Right ventricle myocardium superior (tissue), 1 donor: ENCODE measurements around the gene CUL4A. TPM values are rescaled to one million over a fixed set of nuclear protein-coding genes. Genes with fewer than 3 reads are reported as not detected.
A peak's percentile ranks its signal among the peaks of the same experiment; 100 is the strongest.
"Not testable (repeated sequence)": the region's sequence is repeated elsewhere in the genome, so short reads cannot be mapped to it uniquely, and the experiment has no call there.

Source experiments
- ATAC-seq: fragments of 200-7000 bp; cut with Tn5 transposase; one replicate; pipeline ENCODE4 v1.9.1; 2020; ENCODE audit warnings: mild to moderate bottlenecking; ENCODE audit not compliant: poor library complexity
- DNase-seq: peaks from one replicate; pipeline ENCODE4 v3.0.0-alpha.2; 2020
- intact Hi-C: fragments of 100-400 bp; cut with DNase I; formaldehyde crosslinking; loops from one replicate; pipeline ENCODE4 v1.11.2; 2022
- microRNA-seq: library from miRNA; unstranded; fragments of <30 nt; microRNA quantifications from one replicate; pipeline ENCODE4 v1.2.0, GENCODE V29; 2020
- total RNA-seq: library from RNA; stranded (reverse); fragmentation: NEBNext Ultra II Directional; extraction: Animal tissue kit (Norgen Biotek cat#: 25700); gene quantifications from one replicate; pipeline ENCODE4 v1.2.1, GENCODE V29; 2021
- donor health status: DM: no; HTN: yes; CAD: no; lungs with severe emphysema.

The CUL4A gene
- total RNA-seq, 1 donor from 2014 or later = 141 TPM

DNA sequence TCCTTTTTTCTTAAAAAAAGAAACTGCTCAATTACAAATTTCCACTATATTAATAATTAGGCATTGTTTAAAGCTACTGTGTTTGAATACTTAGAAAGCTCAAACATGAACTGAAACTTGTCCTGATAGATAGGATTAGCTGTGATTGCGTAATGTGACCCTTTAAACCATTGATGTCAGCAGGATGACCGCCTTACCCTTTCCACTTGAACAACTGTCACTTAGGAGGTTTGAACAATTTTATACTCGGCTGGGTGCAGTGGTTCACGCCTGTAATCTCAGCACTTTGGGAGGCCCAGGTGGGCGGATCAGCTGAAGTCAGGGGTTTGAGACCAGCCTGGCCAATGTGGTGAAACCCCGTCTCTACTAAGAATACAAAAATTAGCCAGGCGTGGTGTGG is 90.5 kb downstream of the CUL4A start:
- DNase-seq (no peak), ATAC-seq (no peak)
- intact Hi-C loops = loop anchor here (10.0 kb wide), 1 partner anchor 95 kb away; no protein-coding TSS in a partner anchor

DNA sequence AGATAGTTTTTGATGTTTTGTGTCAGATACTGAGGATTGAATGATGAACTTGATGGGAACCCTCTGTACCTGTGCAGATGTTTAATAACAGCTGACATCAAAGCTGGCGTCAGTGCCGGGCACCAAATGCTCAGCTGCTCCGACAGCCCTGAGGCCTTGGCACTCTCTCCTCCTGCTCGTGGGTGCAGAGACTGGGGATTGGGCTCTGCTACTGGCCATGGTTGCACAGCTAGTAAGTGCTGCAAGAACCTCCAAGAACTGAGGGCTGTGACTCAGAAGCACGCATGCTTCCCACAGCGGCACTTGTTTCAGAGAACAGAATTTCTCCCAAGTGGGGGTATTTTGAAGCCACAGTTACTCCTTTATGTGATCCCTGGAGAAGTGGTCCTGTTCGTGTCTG is 93.6 kb downstream of the CUL4A start:
- DNase-seq (no peak), ATAC-seq (no peak)
- intact Hi-C loops = no loop called here

DNA sequence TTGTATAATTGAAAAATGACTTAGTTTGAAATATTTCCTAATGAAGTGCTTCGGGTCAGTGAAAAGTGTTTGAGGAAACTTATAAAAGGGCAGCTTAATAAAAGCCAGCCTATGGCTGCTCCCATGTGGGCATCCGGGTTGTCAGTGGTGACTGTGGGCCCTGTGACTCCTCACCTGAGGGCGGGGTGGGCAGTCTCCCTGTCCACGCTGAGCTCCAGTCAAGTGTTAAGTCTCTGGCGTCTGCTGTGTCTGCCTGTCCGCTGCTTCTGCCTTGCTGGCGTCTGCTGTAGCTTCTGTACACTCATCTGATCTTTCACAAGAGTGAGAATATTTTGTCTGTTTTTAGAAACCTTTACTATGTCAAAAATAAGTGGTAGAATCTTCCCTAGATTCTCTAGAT is 94.7 kb downstream of the CUL4A start:
- intact Hi-C loops = no loop called here
- ATAC-seq (no peak), DNase-seq (no peak)

DNA sequence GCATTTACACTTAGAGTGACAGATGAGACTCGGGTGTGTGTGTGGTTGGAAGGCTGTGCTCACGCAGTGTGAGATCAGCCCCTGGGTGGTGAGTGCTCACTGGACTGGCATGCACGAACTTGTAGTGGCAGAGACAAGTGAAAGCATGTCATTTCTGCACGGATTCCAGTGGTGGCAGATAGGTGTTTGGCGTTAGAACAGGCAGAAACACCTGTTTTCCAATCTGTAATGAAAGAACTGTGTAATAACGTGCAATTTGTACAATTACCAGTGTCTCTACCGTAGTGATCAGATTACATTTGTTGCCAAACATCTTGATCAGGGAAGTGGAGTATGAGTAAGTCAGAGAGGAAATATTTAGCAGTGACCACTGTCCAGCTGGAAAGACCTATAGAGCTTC is 95.8 kb downstream of the CUL4A start:
- ATAC-seq = no peak
- DNase-seq = no peak
- intact Hi-C loops = no loop called here

DNA sequence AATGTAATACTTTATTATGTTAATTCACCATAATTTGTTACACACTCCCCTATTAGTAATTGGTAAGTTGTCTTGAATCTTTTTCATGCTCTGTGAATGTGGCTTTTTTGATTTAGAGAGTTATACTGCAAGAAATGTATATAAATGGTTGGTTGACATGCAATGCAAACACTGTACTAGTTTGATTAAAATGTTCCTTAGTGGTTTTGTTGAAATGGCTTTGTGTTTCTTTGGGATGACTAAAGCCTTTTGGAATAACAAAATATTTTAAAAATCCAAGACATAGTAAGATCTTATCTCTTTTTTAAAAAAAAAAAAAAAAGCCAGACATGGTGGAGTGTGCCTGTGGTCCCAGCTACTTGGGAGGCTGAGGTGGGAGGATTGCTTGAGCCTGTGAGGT is 98.1 kb downstream of the CUL4A start:
- DNase-seq (no peak), ATAC-seq (no peak)
- intact Hi-C loops = no loop called here

DNA sequence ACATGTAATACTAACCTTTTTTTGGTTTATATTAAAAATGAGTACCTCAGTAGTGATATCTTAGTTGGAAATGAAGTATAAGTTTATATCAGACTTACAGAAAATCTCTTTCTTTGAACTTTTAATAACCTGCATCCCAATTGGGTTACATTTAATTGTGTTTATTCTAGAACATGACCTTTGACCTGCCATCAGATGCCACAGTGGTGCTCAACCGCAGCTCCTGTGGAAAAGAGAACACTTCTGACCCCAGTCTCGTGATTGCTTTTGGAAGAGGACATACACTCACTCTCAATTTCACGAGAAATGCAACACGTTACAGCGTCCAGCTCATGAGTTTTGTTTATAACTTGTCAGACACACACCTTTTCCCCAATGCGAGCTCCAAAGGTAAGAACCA is 100.1 kb downstream of the CUL4A start:
- ATAC-seq (no peak), DNase-seq (no peak)
- intact Hi-C loops = no loop called here

DNA sequence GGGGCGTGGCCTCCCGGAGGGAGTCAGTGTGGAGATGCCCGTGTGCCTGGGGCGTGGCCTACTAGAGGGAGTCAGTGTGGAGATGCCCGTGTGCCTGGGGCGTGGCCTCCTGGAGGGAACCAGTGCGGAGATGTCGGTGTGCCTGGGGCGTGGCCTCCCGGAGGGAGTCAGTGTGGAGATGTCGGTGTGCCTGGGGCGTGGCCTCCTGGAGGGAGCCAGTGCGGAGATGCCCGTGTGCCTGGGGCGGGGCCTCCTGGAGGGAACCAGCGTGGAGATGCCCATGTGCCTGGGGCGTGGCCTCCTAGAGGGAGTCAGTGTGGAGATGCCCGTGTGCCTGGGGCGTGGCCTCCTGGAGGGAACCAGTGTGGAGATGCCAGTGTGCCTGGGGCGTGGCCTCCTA is 104.7 kb downstream of the CUL4A start:
- DNase-seq, intact Hi-C loops, ATAC-seq: not testable (repeated sequence)

DNA sequence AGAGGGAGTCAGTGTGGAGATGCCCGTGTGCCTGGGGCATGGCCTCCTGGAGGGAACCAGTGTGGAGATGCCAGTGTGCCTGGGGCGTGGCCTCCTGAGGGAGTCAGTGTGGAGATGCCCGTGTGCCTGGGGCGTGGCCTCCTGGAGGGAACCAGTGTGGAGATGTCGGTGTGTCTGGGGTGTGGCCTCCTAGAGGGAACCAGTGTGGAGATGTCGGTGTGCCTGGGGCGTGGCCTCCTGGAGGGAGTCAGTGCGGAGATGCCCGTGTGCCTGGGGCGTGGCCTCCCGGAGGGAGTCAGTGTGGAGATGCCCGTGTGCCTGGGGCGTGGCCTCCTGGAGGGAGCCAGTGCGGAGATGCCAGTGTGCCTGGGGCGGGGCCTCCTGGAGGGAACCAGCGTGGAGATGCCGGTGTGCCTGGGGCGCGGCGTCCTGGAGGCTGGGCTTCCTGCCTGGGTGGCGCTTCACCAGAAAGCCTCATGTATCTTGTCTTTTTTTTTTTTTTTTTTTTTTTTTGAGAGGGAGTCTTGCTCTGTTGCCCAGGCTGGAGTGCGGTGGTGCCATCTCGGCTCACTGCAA is 105.6 kb downstream of the CUL4A start:
- DNase-seq = peak; percentile 8
- ATAC-seq, intact Hi-C loops: not testable (repeated sequence)

DNA sequence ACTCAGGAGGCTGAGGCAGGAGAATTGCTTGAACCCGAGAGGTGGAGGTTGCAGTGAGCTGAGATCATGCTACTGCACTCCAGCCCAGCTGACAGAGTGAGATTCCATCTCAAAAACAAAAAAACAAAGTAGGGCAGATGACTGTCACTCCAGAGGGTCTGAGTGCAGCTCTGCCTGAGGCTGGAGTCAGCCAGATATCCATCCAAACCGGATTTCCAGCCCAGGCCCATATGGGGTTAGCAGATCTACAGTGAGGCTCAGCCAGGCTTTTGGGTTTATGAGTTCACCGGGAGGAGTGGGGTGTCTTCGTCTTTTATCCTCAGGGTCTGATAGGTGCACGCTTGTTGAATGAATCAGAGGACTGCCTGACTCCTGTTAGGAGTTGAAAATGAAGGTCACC is 106.6 kb downstream of the CUL4A start:
- ATAC-seq (no peak), DNase-seq (no peak)
- intact Hi-C loops = no loop called here

Small RNA genes within 50 kb of the gene (microRNA-seq; reads per million reads assigned to microRNA genes)
- gene MIR8075 = not detected

Other genes with a start within 250 kb of the CUL4A start
- 38.1 TPM for gene MCF2L, start 240.4 kb upstream of the CUL4A start, total RNA-seq
- 0.08 TPM for gene F7, start 103.8 kb upstream of the CUL4A start, total RNA-seq
- gene F10, start 86.8 kb upstream of the CUL4A start, total RNA-seq = 4.5 TPM
- not detected for gene PROZ, start 51.0 kb upstream of the CUL4A start, total RNA-seq
- 54.4 TPM for gene PCID2, start 944 bp upstream of the CUL4A start, total RNA-seq
- gene LAMP1, start 87.6 kb downstream of the CUL4A start, total RNA-seq = 89.6 TPM
- 1.1 TPM for gene GRTP1, start 154.5 kb downstream of the CUL4A start, total RNA-seq
- 506 TPM for gene ADPRHL1, start 243.9 kb downstream of the CUL4A start, total RNA-seq